Lower lobe of right lung (tissue), 2 donors: ENCODE results near the gene MGAT4A. TPM values are rescaled to one million over a fixed set of nuclear protein-coding genes. Genes with fewer than 3 reads are reported as not detected.
A peak's percentile ranks its signal among the peaks of the same experiment; 100 is the strongest.
"Not testable (repeated sequence)": the region's sequence is repeated elsewhere in the genome, so short reads cannot be mapped to it uniquely, and the experiment has no call there.

Experiments used
- ATAC-seq, 2 donors: fragments of 200-7000 bp; cut with Tn5 transposase; one replicate each; pipeline ENCODE4 v1.9.1; 2020 to 2022; ENCODE audit warnings: mild to moderate bottlenecking in 2 of 2, moderate library complexity in 2 of 2
- DNase-seq: peaks from one replicate; pipeline ENCODE4 v3.0.0-alpha.2; 2020
- H3K27ac ChIP-seq: fragments of 200-600 bp; one replicate; pipeline ENCODE4 v1.8.0; 2022
- H3K27me3 ChIP-seq: fragments of 200-600 bp; one replicate; pipeline ENCODE4 v1.8.0; 2022; ENCODE audit warnings: low read depth
- H3K36me3 ChIP-seq: fragments of 200-600 bp; one replicate; pipeline ENCODE4 v1.8.0; 2022; ENCODE audit warnings: mild to moderate bottlenecking
- H3K4me1 ChIP-seq: fragments of 200-600 bp; one replicate; pipeline ENCODE4 v1.8.0; 2022
- H3K4me3 ChIP-seq: fragments of 200-600 bp; one replicate; pipeline ENCODE4 v1.8.0; 2022; ENCODE audit warnings: mild to moderate bottlenecking
- H3K9me3 ChIP-seq: fragments of 200-600 bp; one replicate; pipeline ENCODE4 v1.8.0; 2022
- intact Hi-C: fragments of 100-400 bp; cut with DNase I; formaldehyde crosslinking; loops from one replicate; pipeline ENCODE4 v1.11.0; 2022
- total RNA-seq: library from RNA; stranded (reverse); fragmentation: NEBNext Ultra II Directional; extraction: Animal tissue kit (Norgen Biotek cat#: 25700); gene quantifications from one replicate; pipeline ENCODE4 v1.2.1, GENCODE V29; 2021
- TF ChIP-seq, protein P1 (sequence below): fragments of 200-600 bp; IDR thresholded peaks from one replicate; pipeline ENCODE4 v1.8.0; 2022; ENCODE audit warnings: antibody characterized with exemption, mild to moderate bottlenecking
- donor health status: DM: no; HTN: yes; CAD: no; lungs with severe emphysema.

MGAT4A gene
- total RNA-seq, 1 donor from 2014 or later: 82.0 TPM

DNA sequence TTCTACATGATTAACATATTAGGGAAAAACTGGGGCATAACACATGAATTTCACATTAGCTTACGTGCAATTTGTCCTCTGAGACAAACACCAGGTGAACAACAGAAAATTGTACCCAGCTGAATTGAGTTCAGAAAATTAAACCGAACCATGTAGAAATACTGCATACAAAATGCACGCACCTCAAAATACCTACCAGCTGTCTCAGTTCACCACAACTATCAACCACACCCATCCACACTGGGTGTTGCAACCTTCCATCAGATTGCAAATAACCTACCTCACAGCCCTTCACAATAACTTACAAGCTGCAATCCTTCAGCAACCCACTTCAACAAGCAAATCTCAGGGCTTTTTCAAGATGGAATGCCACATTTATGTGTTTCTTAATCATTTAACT lies 66.6 kb downstream of the MGAT4A start:
- DNase-seq: no peak
- intact Hi-C loops: no loop called here

DNA sequence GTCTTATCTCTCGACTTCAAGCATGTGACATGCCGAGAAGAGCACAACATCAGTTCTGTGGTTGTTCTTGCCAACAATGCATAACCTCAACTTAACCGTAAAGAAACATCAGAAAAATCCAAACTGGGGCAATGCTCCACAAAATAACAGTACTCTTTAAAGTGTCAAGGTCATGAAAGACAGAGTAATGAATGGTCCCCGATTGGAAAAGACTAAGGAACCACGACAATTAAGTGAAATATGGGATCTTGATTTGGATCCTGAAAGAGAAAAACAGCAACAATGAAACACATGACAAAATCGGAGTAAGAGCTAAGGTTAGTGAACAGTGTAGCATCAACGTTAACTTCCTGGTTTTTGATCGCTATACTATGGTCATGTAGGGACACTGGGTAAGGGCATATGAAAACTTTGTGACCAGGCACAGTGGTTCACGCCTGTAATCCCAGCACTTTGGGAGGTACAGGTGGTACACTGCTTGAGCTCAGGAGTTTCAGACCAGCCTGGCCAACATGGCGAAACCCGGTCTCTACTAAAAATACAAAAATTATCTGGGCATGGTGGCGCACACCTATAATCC lies 67.3 kb downstream of the MGAT4A start:
- Histone ChIP-seq H3K36me3 (peaks cover 8% of the 10 kb centered on the region), H3K4me1 (peaks cover 8% of the 10 kb centered on the region), H3K27ac (peak overlapping the region; percentile 51), H3K4me3 (no peak overlapping the region), H3K9me3 (no peaks in the 10 kb centered on the region), H3K27me3 (no peaks in the 10 kb centered on the region)
- peak; percentile 53 to 65 for ATAC-seq
- TF ChIP-seq, protein P1, sequence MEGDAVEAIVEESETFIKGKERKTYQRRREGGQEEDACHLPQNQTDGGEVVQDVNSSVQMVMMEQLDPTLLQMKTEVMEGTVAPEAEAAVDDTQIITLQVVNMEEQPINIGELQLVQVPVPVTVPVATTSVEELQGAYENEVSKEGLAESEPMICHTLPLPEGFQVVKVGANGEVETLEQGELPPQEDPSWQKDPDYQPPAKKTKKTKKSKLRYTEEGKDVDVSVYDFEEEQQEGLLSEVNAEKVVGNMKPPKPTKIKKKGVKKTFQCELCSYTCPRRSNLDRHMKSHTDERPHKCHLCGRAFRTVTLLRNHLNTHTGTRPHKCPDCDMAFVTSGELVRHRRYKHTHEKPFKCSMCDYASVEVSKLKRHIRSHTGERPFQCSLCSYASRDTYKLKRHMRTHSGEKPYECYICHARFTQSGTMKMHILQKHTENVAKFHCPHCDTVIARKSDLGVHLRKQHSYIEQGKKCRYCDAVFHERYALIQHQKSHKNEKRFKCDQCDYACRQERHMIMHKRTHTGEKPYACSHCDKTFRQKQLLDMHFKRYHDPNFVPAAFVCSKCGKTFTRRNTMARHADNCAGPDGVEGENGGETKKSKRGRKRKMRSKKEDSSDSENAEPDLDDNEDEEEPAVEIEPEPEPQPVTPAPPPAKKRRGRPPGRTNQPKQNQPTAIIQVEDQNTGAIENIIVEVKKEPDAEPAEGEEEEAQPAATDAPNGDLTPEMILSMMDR: no peak
- intact Hi-C loops: no loop called here
- DNase-seq: no peak

More for the DNA sequence above, 66.6 kb downstream of the MGAT4A start:
- Histone ChIP-seq H3K27ac (peak overlapping the region; percentile 51), H3K4me1 (peaks cover 8% of the 10 kb centered on the region), H3K27me3 (no peaks in the 10 kb centered on the region), H3K9me3 (no peaks in the 10 kb centered on the region), H3K36me3 (peaks cover 8% of the 10 kb centered on the region), H3K4me3 (no peak overlapping the region)
- TF ChIP-seq, protein P1: no peak
- peak; percentile 83 to 87 for ATAC-seq

- H3K9me3 ChIP-seq, H3K4me1 ChIP-seq, H3K27me3 ChIP-seq, H3K4me3 ChIP-seq, intact Hi-C loops, ATAC-seq, DNase-seq, H3K27ac ChIP-seq: not testable (repeated sequence)
- H3K36me3 ChIP-seq: peaks cover 15% of the 10 kb centered on the region
Observed at GRCh38 chr2:98659491-98659840, 71.5 kb downstream of the MGAT4A start.

- Histone ChIP-seq H3K27ac (no peak overlapping the region), H3K4me3 (no peak overlapping the region), H3K9me3 (no peaks in the 10 kb centered on the region), H3K4me1 (peaks cover 3% of the 10 kb centered on the region), H3K36me3 (peaks cover 15% of the 10 kb centered on the region), H3K27me3 (no peaks in the 10 kb centered on the region)
- intact Hi-C loops: no loop called here
- TF ChIP-seq, protein P1: no peak
- ATAC-seq (no peak), DNase-seq (no peak)
Observed at GRCh38 chr2:98658816-98659490, 72.0 kb downstream of the MGAT4A start.

DNA sequence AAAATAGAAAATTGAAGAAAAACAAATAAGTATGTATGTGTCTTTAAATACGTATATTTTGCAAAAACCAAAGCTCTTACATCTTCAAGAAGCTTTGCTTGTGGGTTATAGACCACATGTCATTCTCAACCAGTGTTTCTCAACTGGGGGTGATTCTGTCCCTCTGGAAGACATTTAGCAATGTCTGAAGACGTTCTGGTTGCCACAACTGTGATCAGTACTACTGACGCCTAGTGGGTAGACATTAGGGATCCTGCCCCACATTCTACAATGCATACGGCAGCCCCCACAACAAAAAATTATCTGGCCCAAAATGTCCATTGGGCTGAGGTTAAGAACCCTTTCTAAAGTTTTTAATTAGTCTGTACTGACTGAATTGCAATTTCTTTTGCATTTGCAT lies 74.1 kb downstream of the MGAT4A start:
- Histone ChIP-seq H3K36me3 (peaks cover 7% of the 10 kb centered on the region), H3K27ac (no peak overlapping the region), H3K4me1 (peaks cover 11% of the 10 kb centered on the region), H3K4me3 (no peak overlapping the region), H3K9me3 (no peaks in the 10 kb centered on the region), H3K27me3 (no peaks in the 10 kb centered on the region)
- intact Hi-C loops: no loop called here
- peak; percentile 57 to 62 for ATAC-seq
- TF ChIP-seq, protein P1: no peak
- no peak for DNase-seq

DNA sequence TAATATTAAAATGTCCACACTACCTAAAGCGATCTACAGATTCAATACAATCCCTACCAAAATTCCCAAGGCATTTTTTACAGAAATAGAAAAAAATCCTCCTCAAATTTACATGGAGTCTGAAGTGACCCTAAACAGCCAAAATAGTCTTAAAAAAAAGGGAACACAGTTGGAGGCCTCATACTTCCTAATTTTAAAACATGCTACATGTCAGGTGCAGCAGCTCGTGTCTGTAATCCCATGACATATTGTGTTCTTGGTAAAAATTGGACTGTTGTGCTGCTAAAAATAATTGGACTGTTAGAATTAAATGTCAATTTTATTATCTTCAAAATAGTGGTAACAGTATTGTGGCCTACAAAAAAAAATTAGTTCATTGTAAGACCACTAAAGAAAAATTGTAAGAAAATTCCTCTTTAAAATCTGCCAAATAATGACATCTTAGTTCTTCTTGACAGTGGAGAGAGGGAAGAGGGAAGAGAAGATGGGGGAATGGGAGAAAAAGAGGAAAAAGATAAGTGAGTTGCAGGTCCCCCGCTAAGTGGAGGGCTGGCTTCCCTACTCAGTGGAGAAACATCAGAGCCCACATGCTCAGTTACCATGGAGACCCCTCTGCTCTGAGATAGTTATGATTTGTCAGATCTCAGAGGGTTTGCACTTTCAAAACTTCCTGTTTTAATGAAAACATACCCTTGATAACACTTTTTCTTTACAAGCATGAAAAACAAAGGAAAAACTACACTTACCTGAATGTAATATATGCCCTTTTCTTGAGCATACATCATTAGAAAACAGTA lies 76.0 kb downstream of the MGAT4A start:
- TF ChIP-seq, protein P1: no peak
- peak; percentile 39 to 56 for ATAC-seq
- intact Hi-C loops: no loop called here
- no peaks in the 10 kb centered on the region for H3K27me3 ChIP-seq
- no peak overlapping the region for H3K4me3 ChIP-seq
- H3K36me3 ChIP-seq: peaks cover 7% of the 10 kb centered on the region
- DNase-seq: no peak
- peaks cover 12% of the 10 kb centered on the region for H3K4me1 ChIP-seq
- H3K9me3 ChIP-seq: no peaks in the 10 kb centered on the region
- no peak overlapping the region for H3K27ac ChIP-seq
